Activated CD8-positive, alpha-beta memory T cell treated with anti-CD3 and anti-CD28 coated beads, Interleukin-2, amount 50 U/mL, for 24 hours (primary cell): Measurements from ENCODE around the gene CDC6.
A peak's percentile ranks its signal among the peaks of the same experiment; 100 is the strongest.

Experiments used
- DNase-seq: peaks from one replicate; pipeline ENCODE4 v3.0.0-alpha.2; 2020; ENCODE audit errors: extremely low read depth

Gene CDC6

DNA sequence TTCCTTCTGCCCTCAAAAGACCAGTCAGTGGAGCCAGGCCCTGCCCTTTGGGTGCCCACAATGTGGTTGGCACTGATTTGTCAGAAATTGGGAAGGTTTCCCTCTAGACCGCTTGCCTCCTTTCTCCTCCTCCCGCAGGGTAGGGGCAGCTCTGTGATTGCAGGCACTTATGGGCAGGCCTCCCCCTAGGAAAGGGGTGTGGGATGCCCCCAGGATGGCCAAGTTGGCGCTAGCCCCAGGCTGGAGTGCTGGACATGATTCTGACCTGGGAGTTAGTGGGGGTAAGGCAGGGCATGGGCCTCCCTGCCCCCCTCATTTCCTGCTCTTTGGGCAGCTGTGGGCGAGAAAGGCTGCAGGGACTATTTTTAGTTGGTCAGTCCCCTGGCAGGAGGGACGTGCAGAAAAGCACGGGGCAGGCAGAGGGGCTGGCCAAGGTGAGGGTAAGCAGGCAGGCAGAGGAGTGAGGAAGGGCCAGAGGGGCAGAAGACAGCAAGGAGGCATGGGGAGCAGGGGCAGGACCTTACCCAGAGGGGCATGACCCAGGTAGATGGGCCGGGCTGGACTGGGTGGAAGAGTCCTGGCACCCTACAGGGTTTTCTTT lies 24.6 kb downstream of the CDC6 start:
- DNase-seq: no peak

DNA sequence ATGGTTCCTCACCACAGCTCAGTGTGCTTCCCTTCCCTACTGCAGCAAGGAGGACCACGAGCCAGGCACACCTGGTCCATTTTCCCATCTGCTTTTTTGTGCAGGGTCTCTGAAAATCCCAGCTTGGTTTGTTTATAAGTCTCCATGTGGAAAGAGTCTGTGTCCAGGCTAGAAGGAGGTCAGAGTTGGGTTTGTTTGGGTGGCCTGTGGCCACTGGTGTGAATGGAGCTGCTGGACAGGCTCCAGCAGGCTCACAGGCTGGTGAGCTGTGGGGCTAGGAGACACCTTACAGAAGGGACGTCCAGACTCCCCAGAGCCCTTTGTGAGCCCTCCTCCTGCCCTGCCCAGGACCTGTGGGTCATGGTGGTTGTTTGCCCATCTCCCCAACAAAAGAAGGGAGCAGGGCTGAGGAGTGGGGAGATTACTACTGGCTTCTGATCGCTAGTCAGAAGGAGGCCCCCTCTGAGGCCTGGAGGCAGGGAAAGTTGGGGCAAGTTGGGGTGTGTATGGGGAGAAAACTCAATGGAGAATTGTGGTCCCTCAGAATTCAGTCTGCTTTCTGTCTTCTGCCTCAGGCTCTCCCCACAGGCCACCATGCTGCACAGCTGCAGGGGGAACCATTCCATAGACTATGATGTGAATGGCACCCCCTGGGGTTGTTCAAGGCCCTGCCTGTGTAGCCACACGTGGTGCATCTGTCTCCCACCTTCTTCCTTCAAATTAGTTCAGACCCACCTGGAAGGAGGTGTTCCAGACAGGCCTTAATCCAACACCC lies 25.4 kb downstream of the CDC6 start:
- no peak for DNase-seq

DNA sequence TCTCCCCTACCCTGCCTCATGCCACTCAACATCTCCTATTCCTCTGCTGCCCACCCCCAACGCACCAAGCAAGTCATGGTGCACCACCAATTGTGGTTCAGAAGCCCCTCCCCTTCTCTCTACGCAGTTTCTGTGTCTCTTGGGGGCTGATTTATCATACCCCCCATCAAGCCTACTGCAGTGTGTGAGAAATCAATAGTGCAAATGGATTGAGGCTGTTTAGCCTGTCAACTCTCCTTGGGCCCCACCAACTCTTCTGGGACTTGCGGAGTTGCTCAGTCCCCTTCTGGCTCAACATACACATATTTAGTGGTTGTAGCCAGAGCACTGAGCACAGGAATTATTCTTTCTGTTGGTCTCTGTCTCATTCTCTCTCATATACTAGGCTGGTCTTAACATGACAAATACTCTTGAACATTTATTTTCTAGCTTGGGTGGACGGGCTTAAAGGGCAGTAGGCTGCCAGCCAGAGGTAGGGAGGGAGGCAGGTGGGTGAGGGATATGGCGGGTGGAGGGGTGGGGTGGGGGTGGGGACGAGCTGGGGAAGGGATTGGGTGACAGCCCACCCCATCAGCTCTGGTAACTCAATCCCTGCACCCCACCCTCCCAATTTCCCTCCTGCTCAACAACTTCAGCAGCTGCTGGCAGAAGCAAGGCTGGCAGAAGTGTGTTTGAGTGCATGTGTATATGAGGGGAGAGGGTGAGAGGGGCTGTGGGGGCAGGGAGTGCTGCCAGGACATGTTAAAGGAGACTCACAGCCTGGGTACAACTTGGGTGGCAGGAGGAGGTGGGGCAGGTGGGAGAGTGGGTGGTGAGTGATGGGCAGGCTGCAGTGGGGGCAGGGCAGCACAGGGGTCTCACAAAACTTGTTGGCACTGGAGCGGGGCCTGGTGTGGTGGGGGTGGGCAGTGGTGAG lies 26.2 kb downstream of the CDC6 start:
- no peak for DNase-seq

DNA sequence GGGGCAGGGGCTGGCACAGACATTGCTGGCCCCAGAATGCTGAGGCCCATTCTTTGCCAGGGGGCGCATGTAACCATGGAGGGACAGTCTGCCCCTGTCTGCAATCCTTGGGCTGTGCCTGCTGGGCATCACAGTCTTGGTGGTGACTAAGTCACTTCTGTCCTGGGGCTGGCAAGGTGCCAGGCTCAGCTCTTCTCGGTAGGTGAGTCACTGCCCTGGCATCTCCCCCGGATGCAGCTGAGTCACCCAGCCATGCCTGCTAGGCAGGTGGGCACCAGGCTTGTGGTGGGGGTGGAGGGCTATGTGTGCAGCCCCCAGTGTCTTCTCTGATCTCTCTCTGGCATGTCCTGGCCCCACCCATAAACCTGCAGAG lies 26.9 kb downstream of the CDC6 start:
- DNase-seq: peak; percentile 73

DNA sequence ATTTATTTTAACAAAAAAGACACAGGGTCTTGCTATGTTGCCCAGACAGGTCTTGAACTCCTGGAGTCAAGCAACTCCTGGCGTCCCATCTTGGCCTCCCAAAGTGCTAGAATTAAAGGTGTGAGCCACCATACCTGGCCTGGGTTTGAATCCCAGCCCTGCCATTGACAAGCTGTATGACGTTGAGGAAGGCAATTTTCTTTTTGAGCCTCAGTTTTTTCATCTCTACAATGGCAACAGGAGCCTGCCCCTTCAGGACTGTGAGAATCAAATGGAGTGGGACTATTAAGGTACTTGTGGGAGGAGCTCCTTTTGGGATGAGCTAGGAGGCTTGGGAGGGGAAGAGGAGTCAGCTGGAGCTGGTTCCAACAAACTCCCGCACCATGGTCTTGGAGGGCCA lies 27.5 kb downstream of the CDC6 start:
- DNase-seq: no peak

DNA sequence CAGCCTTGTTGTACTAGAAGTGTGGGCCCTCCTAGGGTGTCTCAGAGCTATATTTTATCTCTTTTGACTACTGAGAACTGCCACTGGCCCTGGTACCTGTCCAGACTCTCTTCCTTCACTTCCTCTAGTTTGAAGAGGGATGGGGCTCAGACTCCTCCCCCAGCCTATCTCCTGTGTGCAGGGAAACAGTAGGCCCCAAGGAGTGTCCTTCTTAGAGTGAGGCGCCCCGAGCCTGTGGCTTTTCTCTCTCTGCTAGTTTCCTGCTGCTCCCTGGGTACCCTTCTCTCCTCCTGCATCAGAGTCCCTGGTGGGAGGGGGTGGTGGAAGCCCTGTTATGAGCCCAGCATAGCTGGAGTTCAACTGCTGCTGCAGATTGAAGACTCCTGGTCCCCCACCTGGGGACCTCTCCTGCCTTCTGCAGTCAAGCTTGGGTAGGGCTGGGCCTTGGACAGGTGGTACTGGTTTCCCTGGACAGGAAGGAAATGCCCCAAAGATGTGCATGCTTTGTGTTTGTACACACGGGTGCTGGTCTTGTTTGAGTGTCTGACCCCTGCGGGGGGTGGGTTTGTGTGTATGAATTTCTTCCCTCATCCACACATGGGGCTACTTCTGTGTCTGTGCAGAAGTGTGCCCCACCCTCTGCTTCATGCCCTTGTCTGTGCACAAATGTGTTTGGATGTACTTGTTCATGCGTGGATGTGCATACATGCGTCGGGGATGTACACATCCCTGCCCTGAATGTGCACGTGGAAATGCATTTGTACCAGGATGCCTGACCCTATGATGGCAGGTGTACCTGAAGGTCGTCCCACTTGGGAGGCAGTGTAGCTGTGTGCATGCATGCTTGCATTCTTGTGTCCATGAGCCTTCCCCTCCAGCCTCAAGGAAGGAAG lies 28.2 kb downstream of the CDC6 start:
- no peak for DNase-seq

DNA sequence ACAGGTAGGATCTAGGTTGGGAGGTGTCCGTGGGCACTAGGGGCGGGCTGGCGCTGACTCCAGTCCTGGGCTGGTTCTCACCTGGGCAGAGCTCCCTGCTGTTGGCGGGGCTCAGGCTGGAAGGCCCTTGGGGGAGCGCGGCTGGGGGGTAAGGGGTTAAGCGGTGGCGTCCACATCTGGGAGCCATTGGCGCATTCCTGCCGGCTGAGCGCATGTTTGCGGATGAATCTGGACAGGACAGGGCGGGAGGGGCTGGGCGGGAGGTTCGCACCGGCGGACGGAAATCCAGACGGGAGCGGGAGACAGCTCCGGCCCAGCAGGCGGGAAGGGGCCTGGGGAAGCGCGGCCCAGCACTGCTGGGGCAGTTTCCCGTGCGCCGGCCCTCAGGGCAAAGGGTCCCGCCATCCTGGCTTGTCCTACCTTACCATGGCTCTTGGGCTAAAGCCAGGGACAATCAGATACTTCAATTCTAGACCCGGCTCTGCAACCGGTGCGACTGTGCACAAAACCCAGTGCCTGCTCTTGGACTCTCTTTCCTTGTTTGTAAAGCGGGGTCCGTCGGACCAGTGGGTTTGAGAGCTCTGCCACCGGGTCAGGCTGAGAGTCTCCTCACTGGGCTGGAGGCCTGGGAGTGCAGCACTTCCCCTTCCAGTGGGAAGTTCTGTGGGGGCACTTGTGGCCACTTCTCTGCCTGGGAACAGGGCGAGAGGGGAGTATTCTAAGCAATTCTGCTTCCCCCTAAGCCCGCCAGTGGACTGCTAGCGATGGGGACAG lies 29.1 kb downstream of the CDC6 start:
- no peak for DNase-seq

DNA sequence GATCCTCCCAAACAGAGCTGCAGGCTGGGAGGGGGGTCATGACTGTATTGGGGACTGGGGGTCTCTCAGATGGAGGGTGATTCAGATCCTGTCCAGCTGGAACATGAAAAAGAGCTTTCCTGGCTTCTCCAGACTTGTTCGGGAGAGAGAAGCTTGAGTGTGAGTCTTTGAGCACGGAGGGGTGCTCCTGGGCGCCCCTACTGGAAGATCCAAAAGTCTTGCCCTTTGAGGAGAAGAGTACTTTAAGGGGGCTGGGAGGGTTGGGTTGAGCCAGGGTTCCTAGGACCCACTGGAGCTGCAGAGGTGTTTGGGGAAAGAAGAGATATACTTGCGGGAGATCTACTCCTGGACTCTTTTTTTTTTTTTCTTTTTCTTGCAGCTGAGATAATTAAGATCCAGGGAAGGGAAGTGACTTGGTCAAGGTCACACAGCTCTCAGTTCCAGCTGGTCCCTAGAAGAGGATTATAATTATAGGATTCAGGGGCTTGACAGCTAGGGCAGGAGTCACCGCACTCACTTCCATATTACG lies 29.7 kb downstream of the CDC6 start:
- DNase-seq: no peak

DNA sequence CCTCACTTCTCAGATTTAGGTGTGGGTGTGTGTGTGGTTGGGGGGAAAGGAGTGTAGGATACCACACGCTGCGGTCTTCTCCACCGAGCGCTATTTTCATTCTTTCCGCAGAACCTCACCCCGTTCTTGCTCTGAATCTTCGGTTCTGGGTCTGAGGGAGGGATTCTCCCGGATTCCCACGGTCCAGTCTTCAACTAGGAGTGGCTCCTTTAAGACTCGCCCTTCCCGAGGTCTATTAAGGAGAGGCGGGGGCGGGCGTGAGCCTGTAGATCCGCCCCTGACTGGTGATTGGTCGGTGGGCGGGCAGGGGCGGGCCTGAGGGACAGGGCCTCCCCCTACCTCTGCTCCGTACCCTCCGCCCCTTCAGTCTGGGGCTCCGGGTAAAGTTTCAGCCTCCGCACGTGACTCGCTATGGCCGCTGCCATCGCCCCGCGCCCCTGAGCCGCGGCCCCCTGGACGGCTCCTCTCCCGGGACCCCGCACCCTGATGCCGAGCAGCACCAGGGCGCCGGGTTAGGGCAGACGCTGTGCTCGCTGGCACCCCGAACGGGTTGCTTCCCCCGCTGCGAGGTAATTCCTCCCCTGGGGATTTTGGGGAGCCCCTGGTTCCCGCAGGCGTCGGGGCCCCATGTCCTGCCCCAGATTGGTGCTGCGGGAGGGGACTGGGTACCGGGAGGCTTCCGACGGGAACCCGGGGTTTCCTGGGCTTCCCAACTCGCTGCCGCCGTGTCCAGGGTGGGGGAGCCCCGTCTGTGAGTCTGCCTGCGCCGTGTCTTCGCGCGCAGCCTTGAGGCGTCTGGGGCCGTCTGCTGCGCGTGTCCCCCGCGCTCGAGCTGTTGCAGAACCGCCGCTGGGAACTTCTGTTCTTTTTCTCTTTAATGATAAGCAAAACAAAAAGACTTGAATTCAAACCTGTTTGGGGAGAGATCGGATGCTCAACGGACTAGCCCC lies 30.5 kb downstream of the CDC6 start:
- peak; percentile 73 for DNase-seq

DNA sequence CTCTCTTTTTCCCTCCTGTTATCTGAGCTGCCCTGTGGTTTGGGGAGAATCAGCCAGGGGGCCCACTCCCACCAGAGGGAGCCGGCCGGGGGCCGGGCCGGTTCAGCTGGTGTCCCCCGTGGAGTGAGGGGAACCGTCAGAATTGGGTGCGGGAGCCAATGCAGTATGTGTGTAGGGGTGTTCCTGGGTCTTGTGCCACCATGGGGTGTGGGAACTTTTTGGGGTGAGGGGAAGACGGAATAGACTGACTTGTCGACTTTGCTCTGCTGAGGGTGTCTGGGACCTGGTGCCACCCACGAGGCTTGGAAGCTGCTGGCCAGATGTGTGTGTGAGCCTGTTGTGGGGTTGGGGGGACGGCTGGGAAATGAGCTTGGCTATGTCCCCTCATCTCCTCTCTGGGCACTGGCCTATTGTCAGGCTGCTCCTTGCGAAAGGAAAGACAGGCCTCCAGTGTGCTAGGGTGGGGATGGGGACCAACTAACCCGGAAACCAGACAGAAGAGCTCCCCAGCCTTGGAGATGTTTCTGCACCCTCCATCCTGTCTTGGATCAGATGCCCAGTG lies 31.2 kb downstream of the CDC6 start:
- no peak for DNase-seq

DNA sequence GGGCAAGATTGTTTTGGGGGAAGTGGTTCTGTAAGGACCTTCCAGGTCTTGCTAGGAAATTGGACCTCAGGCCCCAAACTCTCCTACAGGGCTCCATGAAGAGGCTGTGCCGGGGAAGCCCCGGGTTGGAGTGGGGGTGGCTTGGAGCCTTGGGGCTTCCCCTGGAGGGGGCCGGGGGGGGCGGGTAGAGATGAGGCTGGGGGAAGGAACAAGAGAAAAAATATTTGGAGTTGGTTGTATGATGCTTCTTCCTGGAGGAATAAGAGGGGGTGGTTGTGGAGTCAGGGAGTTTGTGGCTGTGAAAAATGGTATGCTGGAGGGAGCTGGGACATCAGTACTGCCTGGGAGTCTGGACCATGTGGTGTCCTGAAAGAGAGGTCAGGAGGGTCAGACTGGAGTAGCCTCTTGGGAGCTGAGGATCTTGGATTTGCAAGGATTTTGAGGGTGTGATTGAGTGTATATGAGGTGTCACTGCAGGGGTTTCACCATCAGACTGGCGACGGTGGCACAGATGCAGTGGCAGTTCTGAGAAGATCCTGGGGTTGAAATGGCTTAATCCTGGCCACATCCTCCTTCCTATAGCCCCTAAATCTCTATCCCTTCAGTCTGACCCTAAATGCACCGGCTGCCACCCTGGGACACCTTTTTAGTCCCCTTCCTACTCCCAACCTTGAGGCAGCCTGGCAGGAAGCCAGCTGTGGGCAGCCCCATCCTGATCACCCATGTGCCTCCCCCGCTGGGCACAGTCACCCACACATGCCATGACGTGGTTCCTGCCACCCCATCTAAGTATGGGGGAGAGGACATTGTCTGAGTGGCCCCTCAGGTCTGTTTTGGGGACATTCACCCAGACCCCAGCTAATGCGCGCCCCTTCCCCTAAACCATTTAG lies 32.2 kb downstream of the CDC6 start:
- no peak for DNase-seq

DNA sequence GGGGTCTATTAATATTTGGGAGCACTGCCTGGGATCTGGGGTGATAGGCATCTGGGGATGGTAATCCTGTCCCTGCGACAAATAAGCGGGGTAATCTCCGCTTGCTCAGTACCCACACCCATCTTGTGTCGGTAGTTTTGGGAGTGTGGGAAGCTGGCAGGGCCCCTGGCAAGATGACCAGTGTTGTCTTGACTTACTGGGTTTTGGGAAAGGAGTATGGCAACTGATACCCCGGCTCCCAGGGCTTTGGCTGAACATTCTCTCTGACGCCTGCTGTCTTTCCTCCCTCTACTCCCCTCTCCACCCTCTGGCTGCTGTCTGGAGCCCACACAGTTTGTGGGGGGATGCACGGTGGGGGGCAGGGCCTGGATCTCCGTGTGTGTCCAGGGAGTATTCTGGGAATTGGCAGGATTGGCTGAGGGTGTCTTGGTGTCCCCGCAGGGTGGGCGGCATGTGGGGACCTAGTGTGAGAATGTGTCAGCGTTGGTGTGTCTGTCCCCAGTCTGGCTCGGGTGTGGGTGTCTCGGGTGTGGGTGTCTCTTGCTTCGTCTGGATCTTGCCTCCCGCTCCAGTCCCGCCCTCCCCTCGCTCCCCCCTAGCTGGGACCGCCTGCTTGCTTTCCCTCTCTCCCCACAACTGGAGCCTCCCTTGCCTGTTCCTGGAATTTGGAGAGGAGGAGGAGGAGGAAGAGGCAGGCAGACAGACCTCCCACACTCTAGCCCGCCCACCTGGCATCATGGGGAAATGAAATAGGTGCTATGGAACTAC lies 33.3 kb downstream of the CDC6 start:
- no peak for DNase-seq

DNA sequence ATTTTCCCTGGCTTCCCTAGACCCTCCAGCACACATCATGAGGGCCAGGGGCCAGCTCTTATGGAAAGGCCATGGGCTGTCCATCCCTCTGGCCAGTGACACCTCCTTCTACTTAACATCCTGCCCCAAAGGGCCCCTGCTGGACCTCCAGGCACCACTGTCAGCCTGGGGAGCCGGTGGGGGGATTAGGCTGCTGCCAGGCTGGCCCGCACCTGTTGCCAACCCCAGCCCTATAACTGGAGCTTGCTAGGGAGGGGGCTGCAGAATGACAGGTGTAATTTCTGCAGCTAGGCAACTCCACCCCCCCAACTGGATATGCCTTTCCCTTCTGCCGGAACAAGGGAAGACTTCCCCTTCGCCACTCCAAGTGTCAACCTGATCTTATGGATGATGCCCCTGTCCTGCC lies 33.8 kb downstream of the CDC6 start:
- no peak for DNase-seq

DNA sequence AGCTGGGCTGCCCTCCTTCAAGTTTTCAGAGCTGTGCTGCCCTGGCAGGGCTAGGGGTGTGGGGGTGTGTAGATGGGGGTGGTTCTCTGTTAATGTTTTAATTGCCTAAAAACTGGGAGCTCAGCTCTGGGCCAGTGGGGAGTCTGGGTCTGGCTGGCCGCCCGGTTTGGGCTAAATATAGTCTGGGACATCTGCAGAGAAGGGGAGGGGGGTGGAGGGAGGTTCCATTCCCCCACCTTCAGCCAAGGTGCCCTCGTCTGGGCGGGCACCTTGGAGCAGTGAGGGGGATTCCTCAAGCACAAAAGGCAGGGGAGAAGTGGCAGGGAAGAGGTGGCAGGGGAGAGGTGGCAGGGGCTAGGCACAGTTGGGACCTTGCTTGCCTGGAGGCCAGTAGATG lies 34.3 kb downstream of the CDC6 start:
- no peak for DNase-seq

DNA sequence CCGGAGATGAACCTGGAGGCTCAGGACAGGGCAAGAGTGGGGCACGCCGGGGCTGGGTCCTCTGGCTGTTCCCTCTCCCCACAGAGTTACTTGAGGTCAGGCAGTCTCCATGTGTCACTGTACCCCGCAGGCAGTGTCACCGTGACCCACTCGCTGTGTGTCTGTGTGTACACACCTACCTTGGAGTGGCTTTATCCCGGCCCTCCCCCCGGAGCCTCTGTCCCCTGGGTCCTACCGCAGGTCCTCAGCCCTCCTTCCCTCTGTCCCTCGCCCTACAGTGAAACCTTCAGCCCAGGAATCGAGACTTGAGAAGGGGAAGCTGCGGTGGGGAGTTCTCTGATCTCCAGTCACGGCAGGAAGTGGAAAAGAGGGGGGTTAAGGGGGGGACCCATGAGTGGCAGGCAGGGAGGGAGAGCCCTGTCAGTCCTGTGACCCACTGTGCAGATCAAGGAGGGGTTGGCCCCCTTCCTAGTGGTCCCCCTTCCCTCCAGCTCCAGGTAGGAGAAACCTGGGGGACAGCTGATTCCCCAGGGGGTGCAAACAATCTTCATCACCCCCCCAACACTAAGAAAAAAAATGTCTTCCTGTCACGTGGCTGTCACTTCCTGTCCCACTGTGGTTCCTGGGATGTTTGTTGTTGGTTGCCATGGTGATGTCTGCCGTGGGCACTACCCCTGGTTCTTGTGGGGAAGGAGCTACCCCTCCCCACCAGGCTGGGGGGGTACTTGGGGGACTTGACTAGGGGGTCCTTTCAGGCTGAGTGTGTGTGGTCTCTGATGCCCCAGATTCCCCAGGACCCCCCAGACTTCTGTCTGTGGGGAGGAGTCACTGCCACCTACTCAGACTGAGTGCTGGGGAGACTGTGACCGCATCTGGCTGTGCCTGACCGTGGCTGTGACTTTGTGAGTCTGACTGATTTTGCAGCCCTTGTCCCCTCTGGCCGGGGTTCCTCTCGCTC lies 35.0 kb downstream of the CDC6 start:
- peak; percentile 69 for DNase-seq
